Measurements from ENCODE around the gene CTTN.
"Not testable (repeated sequence)": the region's sequence is repeated elsewhere in the genome, so short reads cannot be mapped to it uniquely, and the experiment has no call there.

CTTN gene

DNA sequence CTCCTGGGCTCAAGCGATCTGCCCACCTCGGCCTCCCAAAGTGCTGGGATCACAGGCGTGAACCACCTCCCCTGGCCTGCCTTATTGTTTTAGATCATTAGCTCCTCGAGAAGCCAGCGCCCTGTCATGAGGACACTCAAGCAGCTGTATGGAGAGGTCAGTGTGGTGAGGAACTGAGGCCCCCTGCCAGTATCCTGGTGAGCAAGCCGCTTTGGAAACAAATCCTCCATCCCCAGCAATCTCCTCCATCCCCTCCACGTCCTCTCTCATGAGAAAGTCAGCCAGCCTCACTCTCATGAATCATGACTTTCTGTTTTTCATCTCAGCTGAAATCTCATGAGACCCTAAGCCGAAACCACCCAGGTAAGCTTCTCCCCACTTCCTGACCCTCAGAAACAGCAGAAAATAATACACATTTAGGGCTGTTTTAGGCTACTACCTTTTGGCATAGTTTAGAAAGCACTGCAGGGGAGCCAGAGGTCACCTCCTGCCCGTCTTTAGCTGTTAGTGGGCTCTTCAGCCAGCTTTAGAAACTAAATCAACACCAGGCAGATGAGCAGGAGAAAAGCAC, 56.0 kb downstream of the CTTN start:
- FAIRE-seq (no peak), DNase-seq (ENCODE audit: low spot score) (no peak)

DNA sequence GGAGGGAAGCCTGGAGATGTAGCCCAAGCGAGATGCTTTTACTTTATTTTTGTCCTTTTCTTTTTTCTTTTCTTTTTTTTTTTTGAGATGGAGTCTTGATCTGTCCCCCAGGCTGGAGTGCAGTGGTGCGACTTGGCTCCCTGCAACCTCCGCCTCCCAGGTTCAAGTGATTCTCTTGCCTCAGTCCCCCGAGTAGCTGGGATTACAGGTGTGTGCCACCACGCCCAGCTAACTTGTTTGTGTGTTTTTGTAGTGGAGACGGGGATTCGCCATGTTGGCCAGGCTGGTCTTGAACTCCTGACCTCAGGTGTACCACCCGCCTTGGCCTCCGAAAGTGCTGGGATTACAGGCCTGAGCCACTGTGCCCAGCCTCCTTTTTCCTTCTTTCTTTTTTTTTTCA, 56.5 kb downstream of the CTTN start:
- not testable (repeated sequence) for DNase-seq (ENCODE audit: low spot score); FAIRE-seq

DNA sequence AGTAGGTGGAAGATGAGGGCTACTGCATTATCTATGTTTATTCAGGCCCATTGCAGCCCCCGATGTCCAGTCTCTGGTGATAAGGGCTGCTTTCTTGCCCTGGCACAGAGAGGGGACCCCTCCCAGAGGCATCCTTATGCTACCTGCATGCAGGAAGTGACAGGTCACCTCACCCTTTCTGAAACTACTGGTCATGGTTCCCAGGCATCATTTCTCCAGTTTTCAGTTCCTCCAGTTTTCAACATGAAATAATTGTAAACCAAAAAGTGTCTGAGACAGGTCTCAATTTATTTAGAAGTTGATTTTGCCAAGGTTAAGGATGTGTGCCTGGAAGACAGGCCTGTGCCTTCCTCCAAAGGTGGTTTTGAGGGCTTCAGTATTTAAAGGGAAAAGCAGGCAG, 57.0 kb downstream of the CTTN start:
- DNase-seq (ENCODE audit: low spot score): no peak
- FAIRE-seq: no peak

DNA sequence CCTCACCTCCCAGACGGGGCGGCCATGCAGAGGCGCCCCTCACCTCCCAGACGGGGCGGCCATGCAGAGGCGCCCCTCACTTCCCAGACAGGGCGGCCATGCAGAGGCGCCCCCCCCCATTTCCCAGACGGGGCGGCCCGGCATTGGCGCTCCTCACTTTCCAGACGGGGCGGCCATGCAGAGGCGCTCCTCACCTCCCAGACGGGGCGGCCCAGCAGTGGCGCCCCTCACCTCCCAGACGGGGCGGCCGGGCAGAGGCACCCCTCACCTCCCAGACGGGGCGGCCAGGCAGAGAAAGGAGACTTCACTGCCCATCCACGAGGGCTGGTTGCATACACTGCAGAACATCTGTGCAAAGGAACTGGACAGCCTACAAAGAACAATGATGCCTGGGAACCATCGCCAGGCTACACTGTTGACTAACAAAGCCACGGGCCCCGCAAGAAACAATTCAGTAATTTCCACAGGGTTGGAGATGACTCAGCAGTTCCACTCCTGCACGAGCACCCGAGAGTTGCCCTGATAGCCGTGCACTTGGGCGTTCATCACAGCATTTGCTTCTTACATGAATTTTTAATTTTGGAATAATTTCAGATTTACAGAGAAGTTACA, 58.7 kb downstream of the CTTN start:
- no peak for FAIRE-seq
- peak; percentile 20 for DNase-seq (ENCODE audit: low spot score)

DNA sequence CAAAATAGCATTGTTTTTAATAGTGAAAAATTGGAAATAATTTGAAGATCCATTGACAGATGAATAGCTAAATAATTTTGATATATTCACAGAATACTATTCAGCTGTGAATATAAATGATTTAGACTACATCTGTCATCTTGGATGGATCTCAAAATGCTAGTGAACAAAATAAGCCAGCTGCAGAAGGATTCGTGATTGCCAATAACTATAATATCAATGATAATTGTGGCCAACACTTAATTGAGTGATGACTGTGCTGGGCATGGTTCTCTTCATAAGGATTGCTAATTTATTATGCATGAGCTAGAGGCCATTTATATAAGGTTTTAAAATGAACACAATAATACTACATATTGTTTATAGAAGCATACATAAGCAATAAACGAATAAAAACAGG, 60.4 kb downstream of the CTTN start:
- no peak for FAIRE-seq

DNA sequence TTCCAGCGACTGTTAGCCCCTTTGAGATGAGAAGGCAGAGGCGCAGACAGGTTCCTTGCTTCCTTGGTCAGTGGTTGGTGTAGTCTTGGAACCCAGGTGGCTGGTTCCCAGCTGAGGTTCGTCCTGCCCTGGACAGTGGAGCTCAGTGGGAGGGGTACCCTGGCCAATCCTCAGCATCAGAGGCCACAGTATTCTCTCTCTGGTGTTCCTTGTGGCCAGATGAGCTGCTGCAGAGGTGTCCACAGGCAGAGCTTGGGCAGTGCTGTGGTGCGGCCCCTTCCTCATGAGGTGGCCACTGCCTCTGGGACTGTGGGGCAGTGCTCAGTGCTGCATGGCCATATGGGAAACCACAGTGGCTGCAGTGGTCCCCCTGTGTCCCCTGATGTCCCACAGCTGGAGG, 61.8 kb downstream of the CTTN start:
- FAIRE-seq (no peak), DNase-seq (ENCODE audit: low spot score) (no peak)

More for the DNA sequence above, 60.4 kb downstream of the CTTN start:
- DNase-seq (ENCODE audit: low spot score): no peak

DNA sequence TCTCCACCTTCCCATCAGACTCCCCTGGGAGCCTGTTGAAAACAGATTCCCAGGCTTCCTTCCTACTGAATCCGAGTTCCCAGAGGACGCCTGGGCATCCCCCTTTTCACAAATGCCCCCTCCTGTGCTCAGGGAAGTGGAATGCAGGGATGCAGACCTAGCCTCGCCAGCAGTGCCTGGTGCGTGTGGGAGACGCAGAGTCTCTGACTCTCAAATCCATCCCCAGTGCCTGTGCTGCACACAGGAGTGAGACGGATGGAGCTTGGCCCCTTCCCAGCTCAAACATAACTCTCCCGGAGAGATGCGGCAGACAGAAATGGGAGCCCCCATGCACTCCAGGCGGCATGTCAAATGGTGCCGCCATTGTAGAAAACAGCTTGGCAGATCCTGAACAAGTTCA, 62.6 kb downstream of the CTTN start:
- FAIRE-seq (no peak), DNase-seq (ENCODE audit: low spot score) (no peak)

DNA sequence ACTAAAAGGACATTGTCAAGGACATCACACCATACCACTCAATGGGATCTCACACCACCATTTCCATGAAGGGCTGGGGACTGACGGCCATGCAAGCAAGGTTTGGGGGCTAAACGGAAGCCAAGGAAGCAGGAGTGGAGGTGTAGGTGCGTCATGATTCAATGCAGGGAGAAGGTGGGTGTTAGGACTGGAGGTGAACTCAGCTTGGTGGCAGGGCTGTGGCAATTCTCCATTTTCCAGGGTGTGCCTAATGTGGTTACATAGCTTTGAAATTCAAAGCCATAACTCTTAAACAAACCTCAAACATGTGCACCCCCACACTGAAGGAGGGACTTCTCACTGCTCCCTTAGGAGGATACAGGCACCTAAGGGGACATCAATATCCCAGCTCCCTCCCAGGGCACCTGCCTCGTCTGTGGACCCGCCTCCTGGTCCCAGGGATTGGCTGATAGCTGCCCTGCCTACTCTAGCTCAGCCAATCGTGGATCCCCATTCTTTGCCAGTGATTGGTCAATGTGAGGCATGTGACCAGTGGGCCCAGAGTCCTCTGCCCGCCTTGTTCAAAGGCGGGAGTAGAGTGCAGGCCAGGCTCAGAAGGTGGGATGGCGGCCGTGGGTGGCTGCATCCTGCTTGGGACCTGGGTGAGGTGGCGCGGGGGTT, 64.6 kb downstream of the CTTN start:
- DNase-seq (ENCODE audit: low spot score): no peak
- FAIRE-seq: no peak

DNA sequence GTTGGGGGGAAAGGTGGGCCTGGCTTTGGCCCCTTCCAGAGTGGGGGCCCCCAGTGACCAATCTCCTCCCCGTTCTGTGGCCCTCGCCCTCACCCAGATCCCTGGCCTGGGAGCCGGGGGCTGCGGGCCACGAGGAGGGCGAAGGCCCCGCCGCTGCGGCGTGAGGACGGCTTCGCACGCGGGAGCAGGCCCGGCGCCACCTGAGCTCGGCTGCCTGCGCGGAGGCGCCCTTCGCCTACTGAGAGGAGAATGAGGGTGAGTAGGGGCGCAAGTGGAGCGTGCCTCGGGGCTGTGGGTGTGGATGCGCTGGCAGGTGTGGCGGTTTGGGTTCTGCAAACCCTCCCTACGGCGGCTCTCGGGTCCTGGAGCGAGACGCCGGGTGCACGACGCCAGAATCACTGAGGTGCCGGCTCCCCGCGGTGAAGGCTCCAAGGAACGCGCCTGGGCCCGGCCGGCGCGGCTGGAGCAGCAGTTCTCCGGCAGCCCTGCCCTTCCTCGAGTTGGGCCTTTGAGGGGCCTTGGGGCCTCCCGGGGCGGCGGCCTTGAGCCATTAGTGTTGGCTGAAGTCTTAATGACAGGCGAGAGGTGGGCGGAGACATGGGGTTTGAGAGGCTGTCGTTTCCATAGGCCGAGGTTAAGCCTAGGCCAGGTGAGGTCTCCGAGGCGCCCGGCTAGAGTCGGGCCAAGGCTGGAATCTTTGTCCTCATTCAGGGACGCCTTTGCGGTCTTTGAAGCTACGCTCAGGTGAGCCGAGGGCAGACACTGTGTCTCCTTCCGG, 65.3 kb downstream of the CTTN start:
- no peak for DNase-seq (ENCODE audit: low spot score)
- FAIRE-seq: no peak

DNA sequence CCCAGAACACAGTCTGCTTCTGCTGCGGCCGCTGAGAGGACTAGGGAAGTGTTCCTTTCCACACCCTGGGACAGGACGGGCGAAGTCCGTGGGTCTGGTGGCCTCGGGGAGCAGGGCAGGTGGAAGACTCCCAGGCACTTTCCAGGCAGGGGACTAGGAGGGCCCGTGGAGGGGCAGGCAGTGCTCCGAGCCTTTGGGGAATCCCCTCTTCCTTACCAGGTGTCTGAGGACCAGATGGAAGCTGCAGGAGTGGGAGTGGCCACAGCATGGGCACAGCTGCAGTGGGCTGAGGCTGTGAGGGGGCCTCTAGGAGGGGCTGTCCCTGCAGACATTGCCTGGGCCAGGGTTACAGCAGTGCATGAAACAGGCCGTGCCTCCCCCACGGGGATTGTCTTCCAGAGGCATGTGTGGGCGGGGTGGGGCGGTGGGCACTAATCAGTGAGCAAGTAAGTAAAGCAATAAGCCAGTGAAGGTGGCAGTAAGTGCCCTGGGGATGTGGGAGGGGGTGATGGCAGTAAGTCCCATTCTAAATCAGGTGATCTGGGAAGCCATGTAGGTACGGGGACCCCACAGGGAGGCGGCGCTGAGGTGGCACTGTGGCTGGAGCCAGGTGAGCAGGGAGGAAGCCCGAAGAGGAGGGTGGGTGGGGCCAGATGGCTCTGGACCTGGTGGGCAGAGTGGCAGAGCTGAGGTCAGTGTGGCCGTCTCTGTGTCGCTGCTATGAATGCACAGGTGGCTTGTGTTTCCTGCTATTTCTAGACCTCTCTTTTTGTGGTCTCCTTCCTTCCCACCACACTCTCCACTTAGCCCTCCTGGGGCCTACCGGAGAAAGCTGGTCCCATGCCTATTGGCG, 66.4 kb downstream of the CTTN start:
- DNase-seq (ENCODE audit: low spot score): no peak

DNA sequence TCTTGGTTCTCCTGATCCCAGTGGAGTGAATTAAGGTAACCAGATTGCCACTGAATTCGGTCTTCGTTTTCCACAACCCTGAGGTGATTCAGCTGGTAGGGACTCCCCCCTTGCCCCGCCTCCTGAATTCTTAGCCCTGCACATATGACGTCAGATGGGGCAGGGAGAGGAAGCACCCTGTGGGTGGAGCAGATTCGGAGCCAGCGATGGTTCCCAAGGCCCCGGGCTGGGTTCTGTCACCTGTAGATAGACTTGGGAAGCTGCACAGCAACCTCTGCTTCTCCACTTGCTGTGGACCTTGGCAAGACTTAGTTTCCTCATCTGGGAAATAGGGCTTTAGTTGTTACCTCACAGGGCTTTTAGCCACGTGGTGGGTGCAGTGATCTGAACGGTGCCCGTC, 67.8 kb downstream of the CTTN start:
- DNase-seq (ENCODE audit: low spot score) (no peak), FAIRE-seq (no peak)

More for the DNA sequence above, 66.4 kb downstream of the CTTN start:
- no peak for FAIRE-seq

DNA sequence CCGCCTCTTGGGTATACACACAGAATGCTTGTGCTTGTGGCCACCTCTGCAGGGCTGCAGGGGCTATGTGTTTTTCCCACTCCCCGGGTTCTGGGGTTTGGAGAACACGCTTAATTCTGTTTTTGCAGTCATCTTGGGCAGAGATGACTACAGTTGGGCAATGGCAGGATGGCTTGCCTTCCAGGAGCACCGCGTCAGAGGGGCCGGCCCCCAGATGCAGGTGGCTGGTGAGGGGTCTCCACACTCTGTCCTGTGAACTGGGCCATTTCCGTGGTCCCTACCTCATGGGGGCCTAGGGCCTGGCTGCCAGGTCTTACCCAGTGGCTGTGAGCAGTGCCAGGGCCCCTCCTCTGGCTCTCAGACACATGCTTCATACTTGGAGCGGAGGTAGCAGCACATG, 68.3 kb downstream of the CTTN start:
- FAIRE-seq (no peak), DNase-seq (ENCODE audit: low spot score) (no peak)

DNA sequence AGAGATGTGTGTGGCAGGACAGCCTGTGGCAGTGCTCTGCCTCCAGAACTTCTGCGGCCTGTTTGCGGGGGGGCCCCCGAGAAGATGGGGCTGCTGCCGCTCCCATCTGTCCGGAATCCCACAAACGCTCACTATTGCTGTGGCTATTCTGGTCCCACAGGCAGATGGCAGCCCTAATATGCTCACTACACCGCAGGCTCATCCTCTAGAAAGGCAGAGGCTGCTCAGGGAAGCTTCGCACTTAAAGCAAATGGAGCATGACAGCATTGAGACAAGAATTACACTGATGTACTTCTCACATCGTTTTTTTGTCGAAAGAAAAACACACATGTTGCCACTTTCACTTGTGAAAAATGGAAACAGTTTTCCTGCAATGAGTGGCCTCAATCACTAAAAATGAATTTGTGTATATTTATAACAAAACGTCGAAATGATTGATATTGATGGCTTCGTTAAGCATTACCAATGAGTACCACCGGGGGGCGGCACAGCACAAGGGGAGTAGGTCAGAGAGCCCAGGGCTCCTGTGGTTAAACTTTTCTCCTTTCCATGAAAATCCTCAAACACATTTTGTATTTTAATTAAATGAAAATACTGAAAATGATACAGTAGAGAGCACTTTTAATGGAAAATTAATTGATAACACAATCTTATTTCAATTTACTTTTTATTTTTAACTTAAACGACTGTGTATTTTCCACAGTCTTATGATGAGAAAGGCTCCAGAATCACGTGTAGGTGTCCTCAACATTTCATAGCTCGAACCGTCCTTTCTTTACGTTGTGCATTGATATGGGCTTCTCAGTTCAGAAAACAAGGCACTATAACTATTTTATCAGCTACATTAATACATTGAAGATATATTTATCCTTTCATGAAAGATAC, 69.1 kb downstream of the CTTN start:
- FAIRE-seq (peak; percentile 39), DNase-seq (ENCODE audit: low spot score) (peak; percentile 25)

DNA sequence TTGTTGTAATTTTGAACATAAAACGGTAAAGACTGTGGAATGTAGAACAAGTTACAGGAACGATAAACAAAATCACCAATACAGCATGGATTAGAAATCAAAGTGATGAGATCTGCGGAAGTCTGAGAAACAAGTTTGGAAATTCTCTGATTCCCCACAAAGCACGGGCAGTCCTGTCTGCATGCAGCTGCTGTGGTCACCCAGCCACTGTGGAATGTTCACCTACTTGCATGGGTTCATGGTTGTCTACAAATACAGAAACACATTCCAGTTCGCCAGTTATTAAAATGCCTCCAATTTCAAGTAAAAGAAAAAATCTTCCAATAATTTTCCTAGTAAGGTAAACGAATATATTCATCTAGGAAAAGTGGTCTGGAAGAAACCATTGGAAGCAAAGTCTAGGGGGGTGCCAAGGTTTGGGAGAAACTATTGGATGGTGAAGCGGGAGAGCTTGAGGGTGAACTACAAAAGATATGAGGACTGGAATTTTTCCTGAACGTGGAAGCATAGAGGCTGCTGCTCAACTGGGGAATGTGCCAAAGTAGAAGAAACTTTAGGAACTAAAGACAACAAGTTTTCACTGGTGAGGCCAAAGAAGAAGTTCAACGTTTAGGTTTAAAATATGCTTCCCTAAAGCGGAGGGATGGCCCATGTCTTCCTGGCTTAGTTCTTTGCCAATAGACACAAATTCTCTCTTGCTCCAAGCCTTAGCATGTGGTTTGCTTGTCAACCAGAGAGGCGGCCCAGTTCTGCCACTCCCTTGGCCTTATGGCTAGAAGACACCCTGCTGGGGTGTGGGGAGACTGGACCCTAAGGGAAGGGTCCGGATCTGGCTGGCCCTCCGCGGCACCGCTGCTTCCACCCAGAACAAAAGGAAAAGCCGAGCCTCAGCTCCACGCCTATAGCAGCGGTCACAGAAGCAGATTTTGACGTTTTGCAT, 70.2 kb downstream of the CTTN start:
- no peak for FAIRE-seq
- no peak for DNase-seq (ENCODE audit: low spot score)

DNA sequence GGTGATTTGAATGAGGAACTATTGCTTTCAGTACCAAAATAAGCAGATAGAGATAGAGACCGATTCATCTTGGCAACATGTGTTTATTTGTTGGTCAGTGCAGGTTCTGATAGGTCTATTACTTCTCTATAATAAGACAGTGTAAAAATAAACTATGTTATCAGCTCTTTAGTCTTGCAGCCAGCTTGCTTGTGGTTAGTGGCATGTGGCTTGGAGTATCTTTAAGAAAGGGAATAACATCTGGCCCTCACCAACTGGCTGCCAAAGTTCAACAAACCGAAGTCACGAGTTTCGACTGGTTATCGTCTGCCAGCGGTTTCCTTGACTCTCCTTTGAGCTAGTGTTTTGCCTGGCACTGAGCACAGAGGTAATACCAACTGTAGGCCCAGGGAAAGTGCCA, 71.8 kb downstream of the CTTN start:
- FAIRE-seq: no peak

DNA sequence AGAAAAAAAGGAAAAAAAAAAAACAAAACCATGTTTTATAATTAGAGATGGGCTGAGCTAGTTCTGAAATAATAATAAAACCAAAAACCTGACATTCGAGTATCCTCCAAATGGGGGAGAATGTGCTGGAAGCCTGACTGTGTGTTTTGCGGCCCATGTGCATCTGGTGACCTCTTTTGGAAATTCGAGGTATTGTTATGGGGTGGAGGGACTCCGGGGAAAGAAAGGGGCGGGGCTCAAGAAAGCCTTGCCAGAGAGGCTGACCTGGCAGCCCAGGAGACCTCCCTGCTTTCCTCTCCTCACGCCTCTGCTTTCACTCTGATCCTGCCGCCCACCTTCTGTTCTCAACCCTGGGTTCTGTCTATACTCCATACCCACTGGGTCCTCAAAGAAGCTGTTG, 72.9 kb downstream of the CTTN start:
- DNase-seq (ENCODE audit: low spot score) (no peak), FAIRE-seq (no peak)

More for the DNA sequence above, 71.8 kb downstream of the CTTN start:
- DNase-seq (ENCODE audit: low spot score): no peak

DNA sequence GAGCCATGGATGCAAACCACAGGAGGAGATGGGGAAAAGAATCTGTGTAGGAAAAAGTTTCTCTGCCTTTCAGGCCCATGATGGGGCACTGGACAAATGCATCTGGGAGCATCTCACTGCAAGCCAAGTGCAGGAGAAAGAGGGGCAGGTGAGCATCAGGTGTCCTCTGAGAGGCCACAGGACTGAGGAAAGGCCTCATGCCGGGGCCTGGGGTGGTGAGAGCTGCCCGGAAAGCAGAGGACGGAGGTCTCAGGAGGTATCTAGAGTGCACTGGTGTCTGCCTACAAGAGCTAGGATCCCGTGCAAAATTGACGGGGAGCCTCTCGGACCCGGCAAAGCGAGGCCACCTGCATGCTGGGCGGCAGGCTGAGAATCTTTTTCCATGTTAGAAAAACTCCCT, 73.9 kb downstream of the CTTN start:
- no peak for FAIRE-seq
- no peak for DNase-seq (ENCODE audit: low spot score)

DNA sequence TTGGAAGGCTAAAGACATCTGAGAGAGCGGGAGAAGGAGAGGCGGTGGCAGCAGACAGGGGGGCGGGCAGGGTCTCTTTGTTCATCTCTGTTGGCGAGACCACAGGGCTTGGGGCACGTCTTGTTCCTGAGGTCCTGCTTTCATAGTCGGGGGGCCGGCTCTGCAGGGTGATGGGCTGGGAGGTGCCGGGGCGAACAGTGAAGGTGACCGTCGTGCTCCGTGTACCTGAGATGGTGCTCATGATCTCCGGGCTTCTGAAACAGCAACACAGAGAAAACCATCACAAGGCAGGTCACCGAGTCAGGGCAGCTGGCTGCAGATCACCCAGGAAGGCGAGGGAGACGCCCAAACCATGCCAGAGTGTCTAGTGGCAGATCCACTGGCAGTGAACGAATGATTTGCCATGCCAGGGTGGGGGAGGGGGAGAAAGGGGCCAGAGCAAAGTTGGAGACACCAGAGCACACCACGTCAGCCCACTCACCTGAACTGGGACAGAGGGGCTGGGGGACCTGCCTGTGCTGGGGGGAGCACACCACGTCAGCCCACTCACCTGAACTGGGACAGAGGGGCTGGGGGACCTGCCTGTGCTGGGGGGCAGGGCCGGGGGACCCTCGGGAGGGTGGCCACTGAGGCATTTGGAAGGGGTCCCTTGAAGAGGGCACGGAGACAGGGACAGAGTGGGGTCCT, 75.0 kb downstream of the CTTN start:
- FAIRE-seq: no peak
- DNase-seq (ENCODE audit: low spot score): no peak

Data from RCC 7860 (cell line).